CMK (cell line): ENCODE measurements around the gene ERGIC1.
"Not testable (repeated sequence)": the region's sequence is repeated elsewhere in the genome, so short reads cannot be mapped to it uniquely, and the experiment has no call there.

Experiments used
- DNase-seq: peaks from one replicate; pipeline ENCODE4 v3.0.0-alpha.2; 2010; ENCODE audit warnings: low read depth

ERGIC1 gene

GRCh38 chr5:172878933-172879752 is 45.1 kb downstream of the ERGIC1 start:
- DNase-seq: no peak

- no peak for DNase-seq
Observed at GRCh38 chr5:172881691-172882370, 47.8 kb downstream of the ERGIC1 start.

- no peak for DNase-seq
Observed at GRCh38 chr5:172883066-172883465, 49.0 kb downstream of the ERGIC1 start.

- no peak for DNase-seq
Observed at GRCh38 chr5:172885597-172886340, 51.7 kb downstream of the ERGIC1 start.

- DNase-seq: no peak
Observed at GRCh38 chr5:172886476-172886875, 52.4 kb downstream of the ERGIC1 start.

- no peak for DNase-seq
Observed at GRCh38 chr5:172886974-172887501, 53.0 kb downstream of the ERGIC1 start.

GRCh38 chr5:172887692-172888091 is 53.6 kb downstream of the ERGIC1 start:
- DNase-seq: no peak

GRCh38 chr5:172890659-172891058 is 56.6 kb downstream of the ERGIC1 start:
- DNase-seq: no peak

- DNase-seq: no peak
Observed at GRCh38 chr5:172891716-172892421, 57.8 kb downstream of the ERGIC1 start.

GRCh38 chr5:172892713-172893112 is 58.7 kb downstream of the ERGIC1 start:
- DNase-seq: no peak

GRCh38 chr5:172894767-172895388 is 60.8 kb downstream of the ERGIC1 start:
- no peak for DNase-seq

GRCh38 chr5:172895549-172895948 is 61.5 kb downstream of the ERGIC1 start:
- DNase-seq: no peak

GRCh38 chr5:172896465-172896864 is 62.4 kb downstream of the ERGIC1 start:
- no peak for DNase-seq

- not testable (repeated sequence) for DNase-seq
Observed at GRCh38 chr5:172897067-172897466, 63.0 kb downstream of the ERGIC1 start.

GRCh38 chr5:172897481-172898217 is 63.6 kb downstream of the ERGIC1 start:
- no peak for DNase-seq

GRCh38 chr5:172898218-172898842 is 64.3 kb downstream of the ERGIC1 start:
- DNase-seq: no peak

GRCh38 chr5:172898843-172899369 is 64.9 kb downstream of the ERGIC1 start:
- no peak for DNase-seq

- DNase-seq: no peak
Observed at GRCh38 chr5:172899436-172899835, 65.4 kb downstream of the ERGIC1 start.

GRCh38 chr5:172901012-172901780 is 67.1 kb downstream of the ERGIC1 start:
- DNase-seq: no peak
